T47D (cell line): ENCODE data around the gene MEOX1.

ENCODE experiments used
- DNase-seq, 2 experiments: peaks; one replicate each; pipeline versions ENCODE4 v3.0.0 to v3.0.0-alpha.2; 2011 to 2012; ENCODE audit warnings: low read depth in 1 of 2, low spot score in 1 of 2
- JUND ChIP-seq: IDR thresholded peaks from 2 replicates; pipeline ENCODE4 v1.6.1; 2012; ENCODE audit warnings: low read depth
- in situ Hi-C: cut with HindIII; loops from 2 replicates; pipeline ENCODE4 v1.10.0; 2016; ENCODE audit warnings: low sequenced_read_pairs, low pct_unique_long_range_greater_than_20kb

MEOX1 gene

DNA sequence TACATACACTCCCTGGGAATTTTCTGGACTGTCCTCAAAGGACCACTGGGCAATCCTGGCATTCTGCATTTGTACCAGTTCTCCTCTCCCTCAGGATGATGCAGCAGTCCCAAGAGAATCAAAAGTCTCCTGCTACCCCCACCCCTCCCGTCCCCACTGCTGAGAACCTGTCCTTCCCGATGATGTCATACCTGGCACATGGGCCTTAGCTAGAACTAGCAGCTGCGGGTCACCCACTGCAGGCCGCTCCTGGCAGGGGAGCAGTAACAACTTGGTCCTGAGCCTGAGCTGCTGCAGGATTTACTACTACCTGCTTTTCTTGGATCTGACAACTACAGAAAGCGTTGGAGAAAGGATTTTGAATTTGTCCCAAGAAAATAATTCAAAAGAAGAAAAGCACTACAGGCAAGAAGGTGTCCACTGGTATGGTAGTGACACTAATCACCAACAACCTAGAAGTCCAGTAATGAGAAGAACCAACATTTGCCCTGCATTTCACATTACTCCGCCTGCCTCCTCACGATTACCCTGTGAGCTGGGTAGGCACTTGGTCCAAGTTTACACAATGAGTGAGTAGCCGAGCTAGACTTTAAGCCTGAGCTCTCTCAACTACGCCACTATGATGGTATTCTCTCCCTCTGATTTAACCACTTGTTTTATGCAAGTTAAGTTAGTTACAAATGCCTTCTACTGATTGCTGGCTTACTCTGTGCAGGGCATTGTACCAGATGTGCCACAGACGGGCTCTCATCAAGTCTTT, 60.3 kb downstream of the MEOX1 start:
- in situ Hi-C loops: no loop called here
- DNase-seq: peak; percentile 43 to 46
- TF ChIP-seq JUND: no peak

DNA sequence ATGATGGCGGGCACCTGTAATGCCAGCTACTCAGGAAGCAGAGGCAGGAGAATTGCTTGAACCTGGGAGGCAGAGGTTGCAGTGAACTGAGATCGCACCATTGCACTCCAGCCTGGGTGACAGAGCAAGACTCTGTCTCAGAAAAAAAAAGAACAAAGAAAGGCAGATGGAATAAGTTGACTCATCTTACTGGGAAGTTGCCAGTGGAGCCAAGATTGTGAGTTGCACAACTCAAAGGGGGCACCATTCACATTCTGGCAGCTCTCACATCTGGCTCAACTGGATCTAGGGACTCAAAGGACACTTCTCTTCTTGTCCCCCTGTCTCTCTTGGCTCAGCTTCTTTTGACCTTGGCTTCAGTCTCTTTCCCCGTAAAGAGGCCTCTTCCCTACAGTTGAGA, 61.9 kb downstream of the MEOX1 start:
- no peak for DNase-seq
- in situ Hi-C loops: no loop called here
- TF ChIP-seq JUND: no peak

DNA sequence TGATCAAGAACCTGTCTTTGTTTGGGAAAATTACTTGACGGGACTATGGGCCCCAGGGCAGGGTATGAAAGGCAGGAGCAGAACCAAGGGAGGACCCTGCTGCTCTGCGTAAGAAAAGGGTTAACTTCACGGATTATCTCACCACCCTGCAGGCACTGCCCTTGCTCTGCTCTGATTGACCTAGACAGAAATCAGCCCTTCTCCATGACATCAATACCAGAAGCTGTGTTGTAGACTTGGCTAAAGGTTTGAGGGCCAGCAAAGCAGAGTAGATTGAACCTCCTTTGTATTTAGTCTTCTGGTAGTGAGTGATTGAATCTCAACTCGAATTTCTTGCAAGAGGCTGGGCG, 62.7 kb downstream of the MEOX1 start:
- no peak for TF ChIP-seq JUND
- no peak for DNase-seq
- in situ Hi-C loops: no loop called here

DNA sequence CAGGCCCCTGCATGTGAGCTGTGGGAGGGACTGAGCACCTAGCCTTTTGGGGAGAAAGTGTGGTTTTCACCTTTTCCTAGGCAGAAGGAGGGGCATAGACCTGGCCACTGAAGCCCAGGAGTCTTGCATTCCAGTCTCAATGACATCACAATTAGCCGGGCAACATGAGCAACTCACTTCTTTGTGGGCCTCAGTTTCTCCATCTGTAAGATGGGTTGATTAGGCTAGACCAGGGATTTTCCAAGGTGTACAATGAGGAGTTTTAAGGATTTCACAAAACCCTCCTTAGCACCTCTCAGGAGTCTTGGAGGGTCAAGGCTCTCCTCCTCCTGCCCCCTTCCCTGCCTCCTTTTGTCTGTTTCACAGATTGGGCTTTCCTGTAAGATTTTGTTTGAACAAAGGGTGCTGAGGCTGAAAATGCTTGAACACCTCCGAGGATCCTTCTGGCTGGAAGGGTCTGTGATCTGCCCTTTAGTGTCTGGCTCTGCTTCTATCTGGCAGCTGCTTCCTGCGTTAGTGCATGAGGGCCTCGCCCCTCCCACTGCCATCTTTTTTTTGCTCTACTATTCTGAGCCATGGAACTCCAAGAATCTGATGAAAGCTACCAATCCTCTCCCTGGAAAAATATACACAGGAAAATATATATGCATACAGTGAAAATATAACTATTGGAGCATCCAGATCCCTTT, 63.2 kb downstream of the MEOX1 start:
- in situ Hi-C loops: no loop called here
- no peak for TF ChIP-seq JUND
- DNase-seq: no peak

DNA sequence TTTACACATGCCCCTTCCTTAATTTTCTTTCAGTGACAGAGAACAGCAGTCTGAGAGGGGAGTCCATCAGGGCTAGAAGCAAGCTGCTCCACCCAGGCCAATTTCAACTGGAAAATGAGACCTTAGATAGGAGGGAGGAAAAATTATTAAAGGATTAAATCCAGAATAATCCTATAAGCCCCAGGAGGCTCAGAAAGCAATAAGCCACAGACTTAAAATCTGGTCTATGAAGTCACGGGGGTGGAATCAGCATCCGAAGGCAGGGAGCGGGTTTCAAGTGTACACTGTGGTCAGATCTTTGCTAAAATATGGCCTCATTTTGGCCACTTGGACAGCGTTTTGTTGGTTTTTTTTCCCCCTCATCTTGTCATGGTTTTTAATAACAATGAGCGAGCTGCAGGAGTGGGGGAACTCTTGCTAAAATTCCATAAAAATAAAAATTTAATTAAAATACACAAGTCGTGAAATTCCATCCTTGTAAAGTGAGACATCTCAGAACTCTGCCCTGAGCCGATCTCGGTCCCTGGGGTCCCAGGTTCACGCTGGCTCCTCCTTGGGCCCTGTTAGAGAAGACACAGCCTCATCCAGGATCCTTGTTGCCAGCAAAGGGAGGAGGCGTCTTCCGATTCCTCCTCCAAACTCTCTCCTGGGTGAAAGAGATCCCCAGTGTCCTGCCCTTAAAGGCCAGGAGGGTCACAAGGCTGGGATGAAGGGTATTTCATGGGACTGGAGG, 63.9 kb downstream of the MEOX1 start:
- no peak for TF ChIP-seq JUND
- in situ Hi-C loops: no loop called here
- no peak for DNase-seq

DNA sequence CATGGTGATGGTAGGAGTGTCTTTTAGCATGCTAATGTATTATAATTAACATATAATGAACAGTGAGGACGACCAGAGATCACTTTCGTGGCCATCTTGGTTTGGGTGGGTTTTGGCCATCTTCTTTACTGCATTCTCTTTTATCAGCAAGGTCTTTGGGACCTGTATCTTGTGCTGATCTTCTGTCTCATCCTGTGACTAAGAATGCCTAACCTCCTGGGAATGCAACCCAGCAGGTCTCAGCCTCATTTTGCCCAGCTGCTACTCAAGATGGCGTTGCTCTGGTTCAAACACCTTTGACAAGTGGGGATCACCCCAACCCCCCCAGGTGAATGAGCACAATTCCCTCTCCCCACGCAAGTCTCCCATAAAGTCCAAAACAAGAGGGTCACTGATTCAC, 66.3 kb downstream of the MEOX1 start:
- in situ Hi-C loops: no loop called here
- no peak for DNase-seq
- TF ChIP-seq JUND: no peak

DNA sequence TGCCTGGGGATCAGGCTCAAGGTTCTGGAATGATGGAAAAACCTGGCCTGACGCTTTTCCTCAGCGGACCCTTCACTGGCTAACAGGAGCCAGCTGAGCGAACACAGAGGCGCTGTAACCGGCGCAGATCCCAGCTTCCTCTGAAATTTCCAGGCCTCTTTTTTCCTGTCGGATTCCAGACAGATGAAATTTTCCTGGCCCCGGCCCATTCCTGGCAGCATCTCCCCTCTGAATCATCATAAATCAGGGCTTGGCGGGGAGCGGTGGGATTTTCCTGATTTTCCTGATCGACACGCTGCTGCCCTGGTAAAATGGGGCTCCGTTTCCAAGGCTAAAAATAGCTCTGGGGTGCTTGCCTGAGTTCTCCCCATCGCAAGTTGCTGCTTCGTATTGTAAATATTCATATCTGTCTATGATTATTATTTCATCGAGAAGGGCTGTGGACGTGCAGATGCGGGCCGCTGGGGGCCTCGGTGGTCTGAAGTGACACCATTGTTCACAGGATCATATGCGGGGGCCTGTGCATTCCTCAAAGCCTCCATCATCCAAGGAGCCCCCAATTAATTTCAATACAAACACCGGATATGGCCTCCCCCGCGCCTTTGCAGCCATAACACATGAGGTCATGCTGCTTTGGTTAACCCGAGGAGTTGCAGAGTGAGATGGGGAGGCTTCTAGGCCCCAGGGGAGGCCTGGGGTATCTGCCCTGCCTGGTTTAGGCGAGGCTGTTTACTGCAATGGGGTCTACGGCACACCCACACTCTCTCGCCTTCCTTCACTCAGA, 69.8 kb downstream of the MEOX1 start:
- DNase-seq: no peak
- TF ChIP-seq JUND: no peak
- in situ Hi-C loops: no loop called here

DNA sequence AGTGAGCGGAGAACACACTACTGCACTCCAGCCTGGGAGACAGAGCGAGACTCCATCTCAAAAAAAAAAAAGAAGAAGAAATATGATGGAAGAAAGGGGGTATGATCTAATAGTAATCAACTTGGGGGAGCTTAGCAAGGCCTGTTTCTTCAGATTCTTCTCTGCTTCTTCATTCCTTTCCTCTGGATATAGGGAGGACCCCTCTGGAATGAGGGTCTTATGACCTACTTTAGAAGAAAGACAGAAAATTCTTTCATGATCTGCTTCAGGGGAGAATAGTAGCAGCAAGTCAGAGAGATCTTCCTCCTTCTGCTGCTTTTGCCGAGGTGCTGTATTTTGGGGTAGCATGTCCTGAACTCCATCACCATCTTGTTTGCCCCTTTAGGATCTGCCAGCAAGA, 70.7 kb downstream of the MEOX1 start:
- no peak for TF ChIP-seq JUND
- DNase-seq: no peak
- in situ Hi-C loops: no loop called here
